ENCODE results near the gene KIDINS220. TPM values are rescaled to one million over a fixed set of nuclear protein-coding genes. Genes with fewer than 3 reads are reported as not detected.

Gene KIDINS220
- total RNA-seq, 2 donors from 2014 or later, result 36.1 to 49.9 TPM

DNA sequence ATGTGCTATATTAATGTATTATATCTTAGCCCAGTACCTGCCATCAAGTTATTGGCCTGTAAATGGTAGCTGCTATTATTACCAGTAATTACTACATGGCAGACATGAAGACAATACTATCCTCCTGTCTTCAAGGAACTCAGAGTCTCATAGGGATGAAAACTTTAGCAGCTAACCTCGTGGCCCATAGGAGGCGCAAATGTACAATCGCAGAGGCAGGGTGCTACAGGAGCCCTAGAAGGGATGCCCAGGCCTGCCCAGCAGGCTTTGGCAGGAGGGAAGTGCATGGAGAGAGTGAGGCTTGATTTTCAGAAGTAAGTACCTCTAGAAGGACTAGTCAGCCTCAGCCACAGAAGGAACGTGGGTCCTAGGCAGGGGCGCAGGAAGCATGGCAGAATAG lies 44.7 kb upstream of the KIDINS220 start:
- Histone ChIP-seq H3K27me3 (no peaks in the 10 kb centered on the region), H3K4me3 (no peak overlapping the region), H3K9me3 (no peaks in the 10 kb centered on the region), H3K4me1 (no peaks in the 10 kb centered on the region), H3K27ac (no peak overlapping the region), H3K36me3 (no peaks in the 10 kb centered on the region)
- TF ChIP-seq CTCF (IDR thresholded peaks at IDR 0.05), result no peak
- no peak for DNase-seq (ENCODE audit: low spot score)

DNA sequence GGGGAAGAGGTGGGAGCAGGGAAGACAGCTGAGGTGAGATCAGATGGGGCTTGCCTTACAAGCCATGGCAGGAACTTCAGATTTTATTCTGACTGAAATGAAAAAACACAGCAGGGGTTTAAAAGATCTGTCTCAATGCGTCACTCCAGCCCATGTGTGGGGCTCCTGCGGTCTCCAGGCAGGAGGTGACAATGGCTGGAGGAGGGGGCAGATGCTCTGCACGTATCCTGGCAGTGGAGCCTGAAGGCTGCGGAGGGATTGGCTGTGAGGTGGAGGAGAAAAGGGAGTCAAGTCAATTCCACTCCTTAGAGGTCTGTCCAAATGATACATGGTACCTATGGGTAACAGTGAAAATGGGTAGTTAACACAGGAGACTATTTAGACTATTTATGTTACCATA lies 40.5 kb upstream of the KIDINS220 start:
- Histone ChIP-seq H3K4me3 (no peak overlapping the region), H3K27me3 (no peaks in the 10 kb centered on the region), H3K9me3 (no peaks in the 10 kb centered on the region), H3K4me1 (no peaks in the 10 kb centered on the region), H3K27ac (no peak overlapping the region), H3K36me3 (no peaks in the 10 kb centered on the region)
- TF ChIP-seq CTCF (IDR thresholded peaks at IDR 0.05), result no peak
- no peak for DNase-seq (ENCODE audit: low spot score)

DNA sequence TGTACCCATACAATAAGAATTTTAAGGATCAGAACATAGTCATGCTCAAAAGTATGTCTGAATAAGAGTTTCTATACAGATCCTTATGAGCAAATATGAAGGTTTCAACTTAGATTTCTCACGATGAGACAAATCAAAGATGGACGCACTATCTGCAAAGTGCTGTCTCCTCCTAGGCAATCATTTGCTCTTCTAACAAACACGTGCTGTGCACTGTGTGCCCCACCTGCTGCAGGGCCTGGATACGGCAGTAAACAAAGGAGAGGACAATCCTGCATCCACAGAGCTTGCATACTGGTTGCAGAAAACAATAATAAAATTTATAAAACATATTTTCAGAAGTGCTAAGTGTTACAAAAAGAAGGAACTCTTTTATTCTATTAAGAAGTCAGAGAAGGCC lies 39.9 kb upstream of the KIDINS220 start:
- no peak for DNase-seq (ENCODE audit: low spot score)
- TF ChIP-seq CTCF (IDR thresholded peaks at IDR 0.05), result no peak
- Histone ChIP-seq H3K4me3 (no peak overlapping the region), H3K27ac (no peak overlapping the region), H3K27me3 (no peaks in the 10 kb centered on the region), H3K4me1 (no peaks in the 10 kb centered on the region), H3K36me3 (no peaks in the 10 kb centered on the region), H3K9me3 (no peaks in the 10 kb centered on the region)

GRCh38 chr2:8876628-8877027 lies 39.2 kb upstream of the KIDINS220 start:
- no peaks in the 10 kb centered on the region for H3K9me3 ChIP-seq
- no peak for TF ChIP-seq CTCF (IDR thresholded peaks at IDR 0.05)

DNA sequence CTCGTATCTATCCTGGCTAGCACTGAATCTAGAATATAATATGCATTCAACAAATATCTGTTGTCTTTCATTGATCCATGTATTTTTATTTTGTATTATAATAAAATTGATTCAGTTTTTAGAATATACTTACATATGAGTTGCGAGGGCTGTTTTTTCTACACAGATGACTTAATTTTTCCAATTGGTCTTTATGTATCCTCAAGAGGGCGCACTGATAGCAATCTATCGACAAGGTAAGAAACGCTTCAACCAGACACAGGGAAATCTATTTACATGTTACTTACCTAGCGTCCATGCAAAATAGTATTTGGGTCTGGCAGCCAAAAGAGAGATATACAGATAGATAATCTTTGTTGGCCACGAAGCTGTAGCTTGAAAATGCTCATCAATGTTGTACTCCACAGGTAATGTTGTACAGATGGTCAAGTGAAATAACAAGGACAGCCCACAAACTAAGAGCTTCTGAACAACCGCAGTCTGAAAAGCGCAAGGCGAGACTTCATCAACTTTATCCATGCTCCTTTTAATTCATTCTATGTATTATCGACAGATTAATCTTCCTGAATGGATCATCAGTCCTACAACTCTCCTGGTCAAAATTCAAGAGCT lies 35.5 kb upstream of the KIDINS220 start:
- no peaks in the 10 kb centered on the region for H3K36me3 ChIP-seq
- no peak for DNase-seq (ENCODE audit: low spot score)

More at GRCh38 chr2:8876628-8877027, 39.2 kb upstream of the KIDINS220 start:
- H3K4me3 ChIP-seq, result no peak overlapping the region
- DNase-seq (ENCODE audit: low spot score), result no peak
- H3K27me3 ChIP-seq, result no peaks in the 10 kb centered on the region
- H3K27ac ChIP-seq, result no peak overlapping the region
- no peaks in the 10 kb centered on the region for H3K36me3 ChIP-seq
- no peaks in the 10 kb centered on the region for H3K4me1 ChIP-seq

More for the DNA sequence above, 35.5 kb upstream of the KIDINS220 start:
- no peaks in the 10 kb centered on the region for H3K4me1 ChIP-seq
- H3K9me3 ChIP-seq, result no peaks in the 10 kb centered on the region
- peak; percentile 29 to 60 for TF ChIP-seq CTCF (IDR thresholded peaks at IDR 0.05)
- H3K27ac ChIP-seq, result no peak overlapping the region
- no peaks in the 10 kb centered on the region for H3K27me3 ChIP-seq
- H3K4me3 ChIP-seq, result no peak overlapping the region

Data from right atrium auricular region (tissue), 2 donors.